ENCODE data around the gene GLI3. TPM values are rescaled to one million over a fixed set of nuclear protein-coding genes. Genes with fewer than 3 reads are reported as not detected.

Gene GLI3
- total RNA-seq, 2 experiments from 2014 or later, result not detected

DNA sequence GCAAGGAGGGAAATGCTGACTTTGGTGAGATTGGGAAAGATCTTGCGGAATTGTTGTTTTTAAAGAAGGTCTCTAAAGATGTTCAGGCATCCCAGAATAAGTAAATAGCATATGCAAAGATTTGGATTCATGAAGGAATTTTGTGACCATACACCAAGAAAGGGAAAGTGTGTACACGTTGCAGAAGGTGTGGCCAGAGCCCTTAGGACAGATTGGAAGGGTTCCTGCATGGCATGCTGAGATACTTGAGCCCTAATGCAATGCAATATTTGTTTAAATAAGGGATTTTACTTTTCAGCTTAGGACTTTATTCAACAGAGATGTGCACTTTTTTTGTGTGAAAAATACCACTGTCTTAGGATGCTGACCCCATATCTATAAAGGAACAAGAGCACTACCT lies 314.6 kb downstream of the GLI3 start:
- no peaks in the 10 kb centered on the region for H3K36me3 Mint-ChIP-seq (ENCODE audit: low read depth)
- ChIA-PET POLR2A (no interaction called here), CTCF (interaction anchor here (4.3 kb wide), 1 partner anchor 20 kb away, joined by 20 read pairs; no protein-coding TSS in a partner anchor)
- no peak overlapping the region for H3K27ac Mint-ChIP-seq
- DNase-seq (no peak), ATAC-seq (no peak)
- peaks cover 25% of the 10 kb centered on the region for H3K27me3 Mint-ChIP-seq
- no peak overlapping the region for H3K4me3 Mint-ChIP-seq
- intact Hi-C loops (cut with micrococcal nuclease), result no loop called here
- no peaks in the 10 kb centered on the region for H3K4me1 Mint-ChIP-seq (ENCODE audit: low read depth)
- H3K9me3 Mint-ChIP-seq, result no peaks in the 10 kb centered on the region
- TF ChIP-seq, protein P1, sequence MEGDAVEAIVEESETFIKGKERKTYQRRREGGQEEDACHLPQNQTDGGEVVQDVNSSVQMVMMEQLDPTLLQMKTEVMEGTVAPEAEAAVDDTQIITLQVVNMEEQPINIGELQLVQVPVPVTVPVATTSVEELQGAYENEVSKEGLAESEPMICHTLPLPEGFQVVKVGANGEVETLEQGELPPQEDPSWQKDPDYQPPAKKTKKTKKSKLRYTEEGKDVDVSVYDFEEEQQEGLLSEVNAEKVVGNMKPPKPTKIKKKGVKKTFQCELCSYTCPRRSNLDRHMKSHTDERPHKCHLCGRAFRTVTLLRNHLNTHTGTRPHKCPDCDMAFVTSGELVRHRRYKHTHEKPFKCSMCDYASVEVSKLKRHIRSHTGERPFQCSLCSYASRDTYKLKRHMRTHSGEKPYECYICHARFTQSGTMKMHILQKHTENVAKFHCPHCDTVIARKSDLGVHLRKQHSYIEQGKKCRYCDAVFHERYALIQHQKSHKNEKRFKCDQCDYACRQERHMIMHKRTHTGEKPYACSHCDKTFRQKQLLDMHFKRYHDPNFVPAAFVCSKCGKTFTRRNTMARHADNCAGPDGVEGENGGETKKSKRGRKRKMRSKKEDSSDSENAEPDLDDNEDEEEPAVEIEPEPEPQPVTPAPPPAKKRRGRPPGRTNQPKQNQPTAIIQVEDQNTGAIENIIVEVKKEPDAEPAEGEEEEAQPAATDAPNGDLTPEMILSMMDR (IDR thresholded peaks at IDR 0.05), result no peak

DNA sequence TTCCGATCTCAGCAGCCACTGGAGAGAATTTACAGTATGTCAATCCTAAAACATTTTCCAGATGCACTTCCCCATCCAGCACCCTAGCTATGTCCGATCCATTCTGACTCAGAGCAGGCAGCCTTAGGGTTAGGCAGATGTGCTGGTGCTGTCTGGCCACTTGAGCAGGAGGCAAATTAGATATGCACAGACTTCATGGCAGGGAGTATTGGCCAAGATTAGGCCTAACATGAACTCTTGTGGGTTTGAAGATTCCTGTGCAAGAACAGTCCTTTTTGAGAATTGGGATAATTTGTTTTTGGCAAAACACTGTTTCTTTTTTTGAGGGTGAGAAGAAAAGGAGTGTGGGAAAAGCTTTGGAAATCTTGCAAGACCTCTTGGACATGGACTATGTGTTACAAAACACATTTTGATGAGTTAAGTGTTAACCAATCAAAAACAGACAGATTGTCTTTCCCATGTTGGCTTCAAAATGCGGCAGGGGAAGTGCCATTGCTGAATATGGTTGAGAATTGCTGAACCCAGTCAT lies 315.5 kb downstream of the GLI3 start:
- intact Hi-C loops (cut with micrococcal nuclease), result no loop called here
- H3K9me3 Mint-ChIP-seq, result no peaks in the 10 kb centered on the region
- no peaks in the 10 kb centered on the region for H3K36me3 Mint-ChIP-seq (ENCODE audit: low read depth)
- ChIA-PET POLR2A (no interaction called here), CTCF (interaction anchor here (4.3 kb wide), 1 partner anchor 20 kb away, joined by 20 read pairs; no protein-coding TSS in a partner anchor)
- no peak overlapping the region for H3K4me3 Mint-ChIP-seq
- ATAC-seq (no peak), DNase-seq (no peak)
- no peaks in the 10 kb centered on the region for H3K4me1 Mint-ChIP-seq (ENCODE audit: low read depth)
- H3K27ac Mint-ChIP-seq, result no peak overlapping the region
- peaks cover 25% of the 10 kb centered on the region for H3K27me3 Mint-ChIP-seq
- TF ChIP-seq, protein P1 (IDR thresholded peaks at IDR 0.05), result no peak

DNA sequence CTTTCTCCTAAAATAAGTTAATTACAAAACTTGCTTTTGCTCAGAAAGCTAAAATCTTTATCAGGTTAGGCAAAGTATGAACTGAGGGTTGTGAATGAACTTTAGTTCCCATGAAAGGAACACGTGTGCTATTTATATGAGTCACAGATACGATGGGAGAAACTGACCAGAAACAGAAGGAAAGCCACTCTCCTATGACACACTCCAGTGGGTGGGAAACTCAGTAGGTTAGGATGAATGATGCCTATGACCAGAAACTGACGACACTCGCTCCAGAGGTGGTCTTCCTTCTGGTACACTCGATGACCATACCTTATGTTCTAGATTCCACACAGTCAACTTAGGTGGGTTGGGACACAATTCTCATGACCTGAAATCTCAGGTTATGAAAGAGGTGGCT lies 318.4 kb downstream of the GLI3 start:
- Mint-ChIP-seq H3K9me3 (no peaks in the 10 kb centered on the region), H3K4me3 (no peak overlapping the region), H3K4me1 (ENCODE audit: low read depth) (no peaks in the 10 kb centered on the region), H3K27me3 (peaks cover 30% of the 10 kb centered on the region), H3K27ac (no peak overlapping the region), H3K36me3 (ENCODE audit: low read depth) (no peaks in the 10 kb centered on the region)
- TF ChIP-seq, protein P1 (IDR thresholded peaks at IDR 0.05), result no peak
- intact Hi-C loops (cut with micrococcal nuclease), result no loop called here
- DNase-seq (no peak), ATAC-seq (no peak)
- ChIA-PET CTCF (interaction anchor here (1.7 kb wide), 1 partner anchor 22 kb away, joined by 6 read pairs; no protein-coding TSS in a partner anchor), POLR2A (no interaction called here)

DNA sequence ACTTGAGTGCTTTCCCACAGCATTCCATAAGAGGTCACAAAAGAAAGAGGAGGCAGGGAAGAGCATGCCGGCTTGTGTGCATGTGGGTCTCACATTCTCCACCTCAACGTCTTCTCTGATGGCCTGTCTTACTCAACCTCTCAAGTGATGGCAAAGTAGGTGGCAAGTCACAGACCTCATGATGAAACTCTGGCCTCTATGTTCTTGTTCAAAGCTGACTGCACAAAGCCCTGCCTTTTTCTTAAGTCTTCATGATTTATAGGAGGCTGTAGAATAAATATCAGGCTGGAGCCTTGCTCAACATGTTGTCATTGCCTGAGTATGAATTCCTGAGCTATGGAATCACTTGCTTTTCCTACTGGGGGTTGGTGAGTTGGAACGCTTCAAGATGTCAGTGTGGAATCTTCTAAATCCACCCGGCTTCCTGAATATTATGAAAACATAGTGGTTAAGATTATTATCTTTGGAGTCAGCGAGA lies 320.5 kb downstream of the GLI3 start:
- Mint-ChIP-seq H3K4me3 (no peak overlapping the region), H3K27ac (no peak overlapping the region), H3K27me3 (peaks cover 29% of the 10 kb centered on the region), H3K36me3 (ENCODE audit: low read depth) (no peaks in the 10 kb centered on the region), H3K4me1 (ENCODE audit: low read depth) (peaks cover 3% of the 10 kb centered on the region), H3K9me3 (no peaks in the 10 kb centered on the region)
- CTCF ChIA-PET, result interaction anchor here (0.7 to 3.9 kb wide), 2 partner anchors 16 to 24 kb away, joined by 3 to 19 read pairs; no protein-coding TSS in a partner anchor
- DNase-seq (no peak), ATAC-seq (no peak)
- TF ChIP-seq, protein P1 (IDR thresholded peaks at IDR 0.05), result no peak
- POLR2A ChIA-PET, result no interaction called here
- intact Hi-C loops (cut with micrococcal nuclease), result no loop called here

DNA sequence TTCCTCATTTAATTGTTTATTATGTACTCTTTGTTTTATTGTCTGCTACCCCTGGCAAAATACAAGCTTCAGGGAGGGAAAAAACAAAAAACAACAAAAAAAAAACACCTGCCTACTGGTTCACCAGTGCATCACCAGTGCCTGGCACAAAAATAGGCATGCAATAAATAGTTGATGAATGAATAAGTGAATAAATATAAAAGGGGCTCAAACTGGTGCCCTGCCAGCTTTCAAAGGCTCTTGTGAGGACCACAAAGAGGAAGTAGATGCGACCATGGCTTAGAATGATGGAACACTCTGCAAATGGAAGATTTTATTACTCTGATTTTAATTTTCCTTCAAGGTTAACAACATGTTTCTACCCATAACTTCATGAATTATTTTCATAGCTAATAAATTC lies 321.1 kb downstream of the GLI3 start:
- Mint-ChIP-seq H3K27me3 (peaks cover 26% of the 10 kb centered on the region), H3K4me3 (no peak overlapping the region), H3K27ac (no peak overlapping the region), H3K36me3 (ENCODE audit: low read depth) (no peaks in the 10 kb centered on the region), H3K9me3 (no peaks in the 10 kb centered on the region), H3K4me1 (ENCODE audit: low read depth) (peaks cover 7% of the 10 kb centered on the region)
- ATAC-seq (no peak), DNase-seq (no peak)
- TF ChIP-seq, protein P1 (IDR thresholded peaks at IDR 0.05), result no peak
- ChIA-PET POLR2A (no interaction called here), CTCF (interaction anchor here (0.7 to 3.9 kb wide), 2 partner anchors 15 to 25 kb away, joined by 3 to 19 read pairs; no protein-coding TSS in a partner anchor)
- intact Hi-C loops (cut with micrococcal nuclease), result no loop called here

Data from activated CD8-positive, alpha-beta T cell treated with anti-CD3 and anti-CD28 coated beads for 36 hours (primary cell).